Muscle of arm (tissue), 12 donors: Measurements from ENCODE around the gene RIPOR3. TPM values are rescaled to one million over a fixed set of nuclear protein-coding genes. Genes with fewer than 3 reads are reported as not detected.
"Not testable (repeated sequence)": the region's sequence is repeated elsewhere in the genome, so short reads cannot be mapped to it uniquely, and the experiment has no call there.

Experiments used
- DNase-seq: peaks from one replicate; pipeline ENCODE4 v3.0.0-alpha.2; 2013
- polyA plus RNA-seq, 12 donors: library from polyadenylated mRNA; unstranded; fragments of 120-200 nt; gene quantifications; one replicate each; pipeline ENCODE4 v1.2.1, GENCODE V29; 2013; ENCODE audit not compliant: insufficient read length in 12 of 12

Gene RIPOR3
- polyA plus RNA-seq, 12 donors: 4.3 to 15.1 (median 7.7) TPM; not detected in 1

DNA sequence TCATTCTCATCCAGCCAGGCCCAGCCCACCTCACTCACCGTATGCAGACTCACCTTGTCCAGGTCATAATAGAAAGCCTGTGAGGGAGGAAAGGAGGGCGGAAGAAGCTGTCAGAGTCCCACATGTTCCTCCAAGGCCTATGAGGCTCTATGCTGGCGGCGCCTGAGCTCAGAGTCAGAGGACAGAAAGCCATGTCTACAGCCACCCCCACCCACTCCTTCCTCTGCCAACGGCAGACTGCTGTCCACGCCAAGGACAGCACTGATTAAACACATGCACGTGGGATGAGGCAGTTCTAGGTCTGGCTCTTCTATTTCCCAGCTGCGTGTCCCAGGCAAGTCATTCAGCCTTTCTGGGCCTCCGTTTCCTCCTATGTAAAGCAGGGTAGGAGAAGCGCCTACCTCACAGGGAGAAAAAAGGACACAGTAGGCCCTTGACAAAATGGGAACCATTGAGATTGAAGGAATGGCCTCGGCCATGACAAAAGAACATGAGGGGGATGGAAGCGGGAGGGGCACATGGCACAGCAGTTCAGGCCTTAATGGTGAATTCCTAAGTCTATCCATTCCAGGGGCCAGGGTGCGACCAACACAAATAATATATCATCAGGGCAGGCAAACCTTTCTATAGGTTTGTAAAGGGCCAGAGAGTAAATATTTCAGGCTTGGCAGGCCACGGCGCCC is 80.1 kb downstream of the RIPOR3 start:
- no peak for DNase-seq

DNA sequence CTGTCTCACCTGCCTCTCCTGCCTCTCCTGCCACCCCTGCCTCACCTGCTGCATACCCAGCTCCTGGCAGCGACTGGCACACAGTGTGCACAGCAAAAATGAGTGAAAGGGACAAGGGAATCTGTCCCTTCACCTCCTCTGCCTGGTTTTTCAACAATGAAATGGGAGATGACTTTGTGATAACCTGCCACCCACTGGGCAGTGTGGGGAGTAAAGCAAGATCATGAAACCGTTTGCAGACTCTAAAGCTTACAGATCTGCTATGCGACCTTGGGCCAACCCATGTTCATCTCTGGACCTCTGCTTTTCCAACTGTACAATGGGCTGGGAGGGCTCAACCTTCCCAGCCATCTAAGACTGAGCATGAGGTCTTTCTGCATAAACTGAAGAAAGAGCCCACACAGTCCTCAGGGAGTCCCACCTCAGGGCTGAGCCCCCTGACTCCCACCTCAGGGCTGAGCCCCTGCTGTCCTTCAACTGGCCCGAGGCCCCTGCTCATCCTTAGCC is 81.1 kb downstream of the RIPOR3 start:
- DNase-seq: no peak

DNA sequence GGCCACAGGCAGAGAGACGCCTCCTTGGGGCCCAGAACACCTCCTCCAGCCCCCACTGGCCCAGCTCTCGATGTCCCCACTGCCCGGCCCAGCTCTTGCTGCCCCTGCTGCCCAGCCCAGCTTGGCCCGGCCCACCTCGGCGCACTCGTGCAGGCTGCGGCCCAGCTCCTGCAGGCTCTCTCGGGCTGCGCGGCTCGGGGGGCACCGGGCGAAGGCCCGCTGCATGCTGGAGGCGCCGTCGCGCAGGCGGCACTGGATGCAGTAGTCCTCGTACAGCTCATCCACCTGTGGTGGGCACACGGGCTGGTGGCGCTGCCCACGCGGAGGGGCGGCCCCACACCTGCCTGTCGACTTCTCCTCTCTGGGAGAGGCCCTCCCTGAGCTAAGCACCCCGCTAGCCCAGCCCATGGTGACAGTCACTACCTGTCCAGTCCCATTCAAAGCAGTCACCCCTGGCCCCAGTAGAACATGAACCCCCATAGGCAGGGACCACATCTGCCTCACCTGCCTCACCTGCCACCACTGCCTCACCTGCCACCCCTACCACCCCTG is 81.8 kb downstream of the RIPOR3 start:
- DNase-seq: no peak

DNA sequence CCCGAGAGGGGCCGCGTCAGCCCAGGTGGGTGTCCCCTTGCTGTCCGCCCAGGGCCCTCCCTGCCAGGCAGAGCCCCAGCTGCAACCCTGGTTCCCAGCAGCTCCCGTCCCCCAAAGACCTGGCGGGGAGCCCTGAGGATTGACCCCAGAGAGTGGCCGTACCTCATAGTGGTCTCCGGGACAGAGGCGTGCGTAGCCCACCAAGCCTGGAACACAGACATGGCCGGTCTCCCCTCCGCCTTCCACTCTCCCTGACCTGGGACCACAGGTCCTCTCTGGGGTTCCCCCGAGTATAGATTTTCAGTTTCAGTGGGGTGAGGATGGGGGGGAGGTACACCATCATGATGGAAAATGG is 82.6 kb downstream of the RIPOR3 start:
- DNase-seq: no peak

DNA sequence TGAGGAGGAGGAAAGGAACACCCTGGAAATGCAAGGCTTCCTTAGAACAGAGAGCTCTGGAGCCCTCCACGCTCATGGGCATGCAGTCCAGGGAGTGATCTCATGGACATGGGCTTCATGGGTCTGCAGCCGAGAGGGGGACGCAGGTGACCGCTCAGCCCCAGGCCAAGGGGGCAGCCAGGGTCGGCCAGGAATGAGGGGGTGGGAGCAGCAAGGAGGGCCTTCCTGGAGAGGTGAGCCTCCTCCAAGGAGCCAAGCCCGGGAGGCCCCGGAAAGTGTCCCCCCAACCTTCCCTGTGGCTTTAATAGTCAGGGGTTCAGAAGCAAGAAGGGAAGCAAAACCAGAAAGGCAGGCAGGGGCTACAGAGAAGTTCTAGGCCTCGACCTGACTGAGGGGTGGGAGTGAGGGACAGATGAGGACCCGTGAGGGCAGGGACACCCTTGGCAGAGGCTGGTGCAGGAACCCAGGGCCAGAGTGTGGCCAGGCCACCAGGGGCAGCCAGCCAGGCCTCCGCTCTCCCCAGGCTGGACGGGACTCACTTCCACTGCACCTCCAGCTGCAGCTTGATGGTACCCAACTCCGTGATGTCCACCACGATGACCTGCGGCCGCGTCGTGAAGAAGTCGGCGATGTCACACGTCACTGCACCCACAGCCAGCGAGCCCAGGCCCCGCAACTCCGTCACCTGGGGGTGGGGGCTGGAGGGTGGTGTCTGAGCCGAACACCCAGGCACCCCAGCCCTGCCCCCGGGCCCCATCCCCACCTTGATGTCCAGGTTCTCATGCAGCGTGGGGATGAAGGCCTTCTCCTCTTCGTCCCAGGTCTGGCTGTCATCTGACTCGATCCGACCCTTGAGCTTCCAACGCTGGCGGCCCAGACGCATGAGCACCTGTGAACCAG is 83.2 kb downstream of the RIPOR3 start:
- no peak for DNase-seq

DNA sequence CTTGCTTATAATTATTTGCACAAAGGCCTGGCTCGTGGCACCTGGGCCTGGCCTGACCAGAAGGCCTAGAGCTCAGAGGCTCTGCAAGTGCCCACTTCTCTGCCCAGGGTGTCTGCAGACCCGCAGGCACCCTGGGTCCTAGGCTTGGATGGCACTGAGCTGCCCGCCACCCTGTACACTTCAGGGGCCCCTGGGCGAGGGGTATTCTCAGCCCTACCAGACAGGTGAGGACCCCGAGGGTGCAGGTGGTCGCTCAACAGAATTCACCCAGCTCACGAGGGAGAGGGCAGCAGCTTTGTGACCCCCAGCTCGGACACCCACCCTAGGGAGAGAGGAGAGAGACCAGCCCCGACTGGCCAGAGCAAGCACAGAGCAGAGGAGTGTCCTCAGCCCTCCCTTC is 83.9 kb downstream of the RIPOR3 start:
- DNase-seq: no peak

DNA sequence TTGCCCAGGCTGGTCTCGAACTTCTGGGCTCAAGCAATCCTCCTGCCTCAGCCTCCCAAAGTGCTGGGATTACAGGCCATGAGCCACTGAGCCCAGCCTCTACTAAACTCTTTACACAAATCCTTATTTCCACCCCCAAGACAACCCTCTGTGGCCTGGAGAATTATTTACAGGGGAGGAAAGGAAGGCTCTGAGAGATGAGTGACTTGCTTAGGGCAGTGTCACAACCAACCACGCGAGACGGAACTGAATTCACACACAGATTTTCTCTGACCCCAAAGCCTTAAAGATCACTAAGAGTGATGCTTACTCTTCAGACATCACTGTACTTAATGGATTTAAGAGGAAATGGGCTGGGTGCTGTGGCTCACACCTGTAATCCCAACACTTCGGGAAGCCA is 86.2 kb downstream of the RIPOR3 start:
- no peak for DNase-seq

DNA sequence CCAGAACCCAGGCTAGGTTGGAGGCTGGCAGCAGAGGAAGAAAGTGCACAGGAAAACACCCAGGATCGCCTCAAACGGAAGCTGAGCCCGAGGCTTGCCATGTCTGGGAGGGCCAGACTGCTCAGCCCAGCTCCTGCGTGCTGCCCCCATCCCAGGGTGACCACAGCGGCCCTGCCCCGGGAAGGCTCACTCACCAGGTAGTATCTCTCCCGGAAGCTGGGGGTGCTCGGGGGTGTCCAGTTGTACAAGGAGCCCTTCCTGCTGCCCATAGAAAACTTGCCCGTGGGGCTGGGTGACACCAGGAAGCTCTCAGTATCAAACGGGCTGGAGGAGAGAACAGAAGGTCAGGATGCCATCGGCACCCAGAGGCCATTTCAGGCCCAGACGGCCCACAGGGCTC is 86.9 kb downstream of the RIPOR3 start:
- DNase-seq: no peak

DNA sequence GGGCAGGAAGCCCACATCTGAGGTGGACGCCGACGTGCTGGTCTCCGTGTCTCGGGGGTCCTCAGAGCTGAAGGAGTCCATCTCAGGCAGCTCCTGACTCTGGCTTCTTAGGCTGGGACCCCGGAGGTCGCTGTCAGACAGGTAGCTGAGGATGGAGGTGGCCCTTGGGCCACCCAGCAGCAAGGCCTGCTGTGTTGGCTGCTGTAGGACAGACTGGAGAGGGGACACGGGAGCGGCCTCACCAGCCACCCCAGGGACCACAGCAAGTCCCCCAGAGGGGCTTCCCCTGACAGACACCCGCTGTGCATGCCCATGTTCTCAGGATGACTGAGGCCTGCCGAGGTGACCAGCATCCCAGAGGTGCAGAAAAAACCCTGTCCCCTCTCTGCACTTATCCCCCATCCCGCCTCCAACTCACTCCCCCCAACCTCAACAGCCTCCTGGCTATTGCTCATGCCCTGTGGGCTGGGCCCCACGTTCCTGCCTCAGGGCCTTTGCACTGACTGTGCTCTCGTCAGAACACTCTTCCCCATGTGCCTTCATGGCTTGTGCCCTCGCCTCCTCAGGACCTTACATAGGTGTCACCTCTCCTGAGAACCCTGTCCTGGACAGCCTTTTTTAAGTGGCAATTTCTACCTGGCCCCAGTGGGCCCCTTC is 88.8 kb downstream of the RIPOR3 start:
- DNase-seq: no peak

DNA sequence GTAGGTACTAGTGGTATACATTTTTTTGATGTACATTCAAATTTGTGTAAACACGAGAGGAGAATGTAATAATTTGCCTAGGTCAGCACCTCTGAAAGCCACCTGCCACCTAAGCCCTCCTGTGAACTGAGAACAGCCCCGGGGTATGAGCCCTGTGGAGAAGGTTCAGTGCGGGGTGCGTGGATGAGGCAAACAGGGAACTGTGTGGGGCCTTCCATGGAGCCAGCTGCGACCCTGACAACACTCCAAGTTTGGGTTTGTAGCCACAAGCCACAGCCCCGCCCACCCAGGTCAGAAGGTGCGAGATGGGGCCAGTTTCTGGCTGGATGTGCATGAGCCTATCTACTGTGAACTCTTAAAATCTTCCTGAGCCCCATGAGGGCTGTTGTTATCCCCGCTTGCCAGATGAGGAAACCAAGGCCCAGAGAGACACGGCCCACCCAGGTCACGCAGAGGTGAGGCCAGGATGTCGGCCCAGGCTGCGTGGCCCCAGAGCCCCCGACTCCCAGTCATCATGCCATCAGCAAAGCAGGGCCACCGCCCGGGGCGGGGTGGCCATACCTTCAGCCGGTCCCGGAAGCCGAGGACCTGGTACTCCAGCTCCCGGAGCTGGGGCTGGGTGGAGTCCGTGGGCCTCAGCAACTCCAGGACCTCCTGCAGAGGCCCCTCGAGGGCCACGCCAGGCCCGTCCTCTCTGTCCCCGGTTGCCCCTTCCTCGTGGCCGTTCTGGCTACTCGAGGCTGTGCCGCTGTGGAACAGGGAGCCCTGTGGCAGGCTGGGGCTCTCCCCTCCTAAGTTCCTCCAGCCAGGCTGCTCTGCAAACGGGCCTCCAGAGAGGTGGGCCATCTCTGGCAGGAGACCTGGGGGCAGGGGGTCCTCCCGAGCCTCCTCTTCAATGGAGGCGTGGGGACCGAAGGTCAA is 89.6 kb downstream of the RIPOR3 start:
- DNase-seq: no peak

DNA sequence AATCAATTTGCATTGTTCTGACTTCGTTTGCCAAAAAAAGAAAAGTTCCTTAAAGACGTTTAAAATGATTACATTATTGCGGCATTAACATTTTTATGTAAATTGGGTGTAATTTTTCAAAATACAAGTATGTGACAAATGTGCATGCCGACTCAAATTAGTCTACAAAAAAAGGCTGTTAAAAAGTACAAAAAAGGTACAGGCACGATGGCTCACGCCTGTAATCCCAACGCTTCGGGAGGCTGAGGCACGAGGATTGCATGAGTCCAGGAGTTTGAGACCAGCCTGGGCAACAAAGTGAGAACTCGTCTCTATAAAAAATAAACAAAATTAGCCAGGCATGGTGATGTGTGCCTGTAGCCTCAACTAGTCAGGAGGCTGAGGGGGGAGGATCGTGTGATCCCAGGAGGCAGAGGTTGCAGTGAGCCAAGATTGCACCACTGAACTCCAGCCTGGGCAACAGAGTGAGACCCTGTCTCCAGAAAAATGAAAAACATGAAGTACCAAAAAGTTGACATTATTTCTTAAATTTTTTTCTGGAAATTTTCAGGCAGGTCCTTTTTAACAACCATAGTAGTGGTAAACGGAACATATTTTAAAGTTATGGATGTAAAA is 91.0 kb downstream of the RIPOR3 start:
- no peak for DNase-seq

DNA sequence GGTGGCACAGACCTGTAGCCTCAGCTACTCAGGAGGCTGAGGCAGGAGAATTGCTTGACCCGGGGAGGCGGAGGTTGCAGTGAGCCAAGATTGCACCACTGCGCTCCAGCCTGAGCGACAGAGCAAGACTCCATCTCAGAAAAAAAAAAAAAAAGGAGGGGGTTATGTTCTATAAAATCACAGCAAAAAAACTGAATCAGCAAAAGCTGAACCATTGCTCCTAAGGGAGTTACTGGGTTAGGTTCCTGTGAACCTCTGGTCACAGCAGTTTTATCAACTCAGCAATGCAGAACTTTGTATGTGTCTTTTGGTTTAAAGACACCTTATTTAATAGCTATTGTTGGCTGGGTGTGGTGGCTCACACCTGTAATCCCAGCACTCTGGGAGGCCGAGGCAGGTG is 92.6 kb downstream of the RIPOR3 start:
- not testable (repeated sequence) for DNase-seq

DNA sequence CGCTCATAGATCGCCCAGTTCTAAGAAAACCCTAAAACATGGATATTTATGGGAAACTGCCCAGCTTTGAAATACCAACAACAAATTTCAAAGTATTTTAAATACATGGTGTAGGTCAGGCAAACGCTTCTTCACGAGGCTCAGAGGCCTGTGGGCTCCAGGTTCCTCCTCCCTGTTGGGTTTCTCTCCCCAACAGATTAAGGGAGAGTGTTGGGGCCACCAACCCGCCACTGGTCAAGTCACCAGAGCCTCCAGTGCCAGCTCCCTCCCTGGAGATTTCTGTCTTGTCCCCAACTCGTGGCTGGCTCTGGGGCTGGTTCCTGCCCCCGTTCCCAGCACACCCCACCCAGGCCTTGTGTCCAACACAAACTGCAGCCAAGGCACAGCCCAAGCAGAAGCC is 93.3 kb downstream of the RIPOR3 start:
- DNase-seq: no peak

DNA sequence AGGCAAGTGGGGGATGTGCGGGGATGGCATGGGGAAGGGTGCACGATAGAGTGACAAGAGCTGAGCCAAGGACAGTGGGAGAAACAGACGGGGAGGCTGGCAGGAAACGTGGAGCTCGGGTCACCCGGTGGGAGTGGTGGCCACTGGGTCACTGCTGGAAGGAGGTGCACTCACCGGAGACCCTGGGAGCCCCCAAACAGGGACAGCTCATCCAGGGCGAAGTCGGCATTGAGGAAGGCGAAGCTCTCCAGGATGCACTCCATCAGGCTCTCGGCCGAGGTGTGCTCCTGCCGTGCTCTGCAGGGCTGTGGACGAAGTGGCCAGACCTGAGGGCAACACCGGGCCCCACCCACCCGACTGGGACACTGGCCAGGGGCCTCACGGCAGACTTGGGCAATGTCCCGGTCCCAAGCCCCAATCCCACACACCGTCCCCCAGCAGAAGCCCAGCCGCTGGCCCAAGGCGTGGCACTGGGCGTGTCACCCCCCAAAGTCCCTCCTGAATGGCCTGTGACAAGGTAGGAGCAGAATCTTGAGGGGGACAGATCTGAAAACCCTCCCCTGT is 93.9 kb downstream of the RIPOR3 start:
- DNase-seq: no peak

DNA sequence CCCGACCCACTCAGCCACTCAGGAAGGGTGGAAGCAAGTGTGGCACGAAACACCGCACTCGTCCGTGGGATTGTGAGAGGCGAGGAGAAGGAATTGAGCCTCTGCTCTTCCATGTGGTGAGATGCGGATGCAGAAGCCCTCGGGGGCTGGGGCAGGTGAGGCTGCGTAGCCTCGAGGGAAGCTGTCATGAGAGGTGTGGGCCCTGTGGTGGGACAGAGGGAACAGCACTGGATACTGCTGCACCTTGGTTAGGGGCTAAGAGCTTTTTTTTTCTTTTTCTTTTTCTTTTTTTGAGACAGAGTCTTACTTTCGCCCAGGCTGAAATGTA is 94.7 kb downstream of the RIPOR3 start:
- DNase-seq: no peak

DNA sequence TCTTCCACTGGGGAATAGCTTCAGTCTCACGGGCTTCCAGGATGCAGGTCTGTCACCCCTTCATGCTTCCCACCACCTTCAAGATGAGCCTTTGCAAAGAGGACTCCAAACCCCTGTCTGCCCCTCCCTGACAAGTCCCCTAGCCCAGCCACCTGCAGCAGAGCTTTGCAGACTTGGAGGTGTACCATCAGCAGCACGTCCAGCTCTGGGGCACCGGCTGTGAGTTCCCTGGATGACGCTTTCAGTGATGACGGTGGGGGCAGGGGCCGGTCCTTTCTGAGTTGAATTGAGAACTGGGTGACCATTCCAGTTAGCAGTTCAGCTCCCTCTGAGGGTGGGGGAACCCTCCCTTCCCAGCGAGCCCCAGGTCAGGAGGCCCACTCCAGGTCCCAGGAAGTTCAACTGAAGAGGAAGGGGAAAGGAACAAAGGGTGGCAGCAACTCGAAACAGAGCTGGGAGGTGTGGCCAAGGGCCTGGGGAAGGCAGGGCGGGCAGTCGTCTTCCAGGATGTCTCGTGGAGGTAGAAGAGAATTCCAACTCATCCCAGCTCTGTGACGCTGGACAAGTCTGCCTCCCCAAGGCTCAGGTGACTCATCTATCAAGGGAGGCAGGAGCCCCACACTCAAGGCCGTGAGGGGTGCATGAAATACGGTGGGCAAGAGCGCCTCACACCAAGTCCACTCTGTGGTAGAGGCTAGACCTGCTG is 95.2 kb downstream of the RIPOR3 start:
- DNase-seq: no peak

DNA sequence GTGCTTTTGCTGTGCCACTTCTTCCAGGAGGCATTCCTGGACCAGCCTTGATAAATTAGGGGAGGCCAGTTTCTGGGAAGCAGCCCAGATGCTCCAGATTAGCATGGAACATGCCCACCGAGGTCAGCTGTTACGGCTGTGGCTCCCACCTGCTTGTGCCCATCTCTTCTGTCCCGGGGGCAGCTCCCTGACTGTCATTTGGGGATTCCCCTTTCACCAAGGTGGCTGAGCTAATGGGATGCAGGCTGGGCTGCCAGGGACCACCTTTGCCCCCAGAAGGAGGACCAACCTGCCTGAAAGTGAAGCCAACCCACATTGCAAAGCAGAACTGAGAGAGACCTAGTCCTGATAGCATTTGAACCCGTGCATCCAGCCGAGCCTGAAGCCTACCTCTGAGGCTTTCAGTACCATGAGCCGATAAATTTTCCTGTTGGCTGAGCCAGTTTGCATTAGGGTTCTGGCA is 95.9 kb downstream of the RIPOR3 start:
- DNase-seq: no peak

DNA sequence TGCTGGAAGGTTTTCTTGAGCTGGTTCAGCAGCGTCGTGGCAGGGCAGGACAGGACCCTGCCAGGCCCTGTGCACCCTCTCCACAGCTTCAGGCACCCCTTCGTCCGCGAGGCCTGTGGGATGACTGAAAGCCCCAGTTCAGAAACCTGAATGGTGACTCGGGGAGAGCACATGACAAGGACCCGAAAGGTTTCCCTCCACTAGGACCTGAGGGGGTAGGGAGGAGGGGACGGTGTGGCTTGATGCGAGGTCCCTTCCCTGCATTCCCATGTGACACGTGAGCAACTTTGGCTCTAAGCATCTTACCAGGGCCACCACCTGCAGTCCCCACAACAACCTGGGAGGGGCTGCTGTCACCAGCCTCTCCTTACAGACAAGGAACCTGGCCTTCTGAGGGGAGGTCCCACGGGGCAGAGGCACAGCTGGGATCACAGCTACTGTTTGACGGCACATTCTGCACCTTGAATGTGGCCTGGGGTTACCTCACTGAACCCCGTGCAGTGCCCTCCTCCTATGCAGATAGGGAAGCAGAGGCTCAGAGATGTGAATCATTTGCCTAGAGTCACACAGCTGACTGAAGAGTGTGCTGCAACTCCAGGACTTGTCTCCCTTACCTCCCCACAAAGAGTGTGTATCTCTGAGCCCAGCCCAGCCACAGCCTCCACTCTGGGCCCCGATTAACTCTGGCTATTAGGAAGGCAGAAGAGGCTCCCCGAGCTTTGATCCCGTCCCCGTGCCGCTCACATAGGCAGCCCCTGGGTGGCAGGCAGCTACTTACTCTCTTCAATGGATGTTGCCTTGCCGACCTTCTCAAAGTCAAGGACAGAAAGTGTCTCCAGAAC is 96.5 kb downstream of the RIPOR3 start:
- no peak for DNase-seq

DNA sequence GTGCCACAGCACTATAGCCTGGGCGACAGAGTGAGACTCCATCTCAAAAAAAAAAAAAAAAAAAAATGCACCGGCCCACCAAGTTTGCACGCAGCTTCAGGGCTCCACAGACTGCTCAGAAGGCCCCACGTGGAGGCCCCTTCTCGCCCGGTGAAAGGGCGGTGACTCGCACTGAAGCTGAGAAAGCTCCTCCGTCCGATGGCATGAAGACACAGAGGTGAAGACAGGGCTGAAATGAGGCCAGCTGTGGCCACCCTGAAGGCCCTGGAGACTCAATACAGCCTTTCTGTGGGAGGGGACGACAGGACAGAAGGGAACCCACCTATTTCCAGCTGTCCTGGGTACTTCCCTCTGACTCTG is 97.1 kb downstream of the RIPOR3 start:
- no peak for DNase-seq
